RWPE1 (cell line): ENCODE results near the gene SPSB2.

Experiments
- CTCF ChIA-PET: fragments of 350-600 bp; sonication (Branson Sonifier 250); formaldehyde crosslinking; extraction: SDS; loops from one replicate; lab custom pipeline; 2021; lab: Yijun Ruan, JAX
- POLR2A ChIA-PET: fragments of 400-600 bp; formaldehyde crosslinking; extraction: SDS; loops from one replicate; lab custom pipeline; 2020; ENCODE audit warnings: antibody characterized with exemption; ENCODE audit not compliant: low non-redundant PET; lab: Yijun Ruan, JAX
- DNase-seq: peaks from one replicate; pipeline ENCODE4 v3.0.0; 2012; ENCODE audit warnings: low spot score
- H3K27ac ChIP-seq: fragments of 450-650 bp; 2 replicates; pipeline ENCODE4 v1.5.1; 2017
- TF ChIP-seq, protein P1 (sequence below): fragments of 450-650 bp; conservative IDR thresholded peaks from 2 replicates; pipeline ENCODE4 v1.5.1; 2017; ENCODE audit warnings: low read depth, mild to moderate bottlenecking

Gene SPSB2

DNA sequence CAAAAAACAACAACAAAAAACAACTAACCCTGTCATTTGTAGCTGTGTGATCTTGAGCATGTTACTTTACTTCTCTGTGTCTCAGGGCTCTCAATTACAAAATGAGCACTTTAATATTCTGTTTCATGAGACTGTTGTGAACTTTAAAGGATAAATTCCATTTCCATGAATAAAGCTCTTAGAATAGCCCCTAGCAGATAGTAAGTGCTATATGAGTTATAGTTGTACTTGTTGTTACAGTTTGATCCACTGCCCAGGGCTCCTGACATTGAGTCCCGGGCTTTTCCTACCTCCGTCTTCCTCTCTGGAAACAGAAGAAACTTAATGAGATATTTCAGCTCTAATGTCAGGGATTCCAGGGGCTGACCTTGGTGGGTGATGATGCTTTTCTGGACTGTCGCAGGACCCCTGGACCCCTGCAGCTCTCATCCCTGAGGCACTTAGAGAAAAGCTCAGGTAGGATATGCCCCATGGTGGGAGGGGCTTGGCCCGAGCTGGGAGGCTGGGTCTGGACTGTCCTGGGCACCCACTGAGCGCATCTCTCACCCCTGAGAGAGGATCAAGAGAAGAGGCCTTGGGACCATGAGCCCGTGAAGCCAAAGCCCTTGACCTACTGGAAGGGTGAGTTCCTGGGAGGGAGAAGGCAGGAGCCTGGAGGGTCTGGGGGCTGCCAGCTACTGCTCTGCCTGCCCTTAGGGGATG lies 39.8 kb downstream of the SPSB2 start:
- ChIA-PET POLR2A (interaction anchor here (0.7 kb wide), 2 partner anchors 80 to 109 kb away, joined by 3 read pairs; partner anchors contain the start of gene MLF2), CTCF (no interaction called here)
- H3K27ac ChIP-seq: no peak overlapping the region
- no peak for DNase-seq
- TF ChIP-seq, protein P1, sequence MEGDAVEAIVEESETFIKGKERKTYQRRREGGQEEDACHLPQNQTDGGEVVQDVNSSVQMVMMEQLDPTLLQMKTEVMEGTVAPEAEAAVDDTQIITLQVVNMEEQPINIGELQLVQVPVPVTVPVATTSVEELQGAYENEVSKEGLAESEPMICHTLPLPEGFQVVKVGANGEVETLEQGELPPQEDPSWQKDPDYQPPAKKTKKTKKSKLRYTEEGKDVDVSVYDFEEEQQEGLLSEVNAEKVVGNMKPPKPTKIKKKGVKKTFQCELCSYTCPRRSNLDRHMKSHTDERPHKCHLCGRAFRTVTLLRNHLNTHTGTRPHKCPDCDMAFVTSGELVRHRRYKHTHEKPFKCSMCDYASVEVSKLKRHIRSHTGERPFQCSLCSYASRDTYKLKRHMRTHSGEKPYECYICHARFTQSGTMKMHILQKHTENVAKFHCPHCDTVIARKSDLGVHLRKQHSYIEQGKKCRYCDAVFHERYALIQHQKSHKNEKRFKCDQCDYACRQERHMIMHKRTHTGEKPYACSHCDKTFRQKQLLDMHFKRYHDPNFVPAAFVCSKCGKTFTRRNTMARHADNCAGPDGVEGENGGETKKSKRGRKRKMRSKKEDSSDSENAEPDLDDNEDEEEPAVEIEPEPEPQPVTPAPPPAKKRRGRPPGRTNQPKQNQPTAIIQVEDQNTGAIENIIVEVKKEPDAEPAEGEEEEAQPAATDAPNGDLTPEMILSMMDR: no peak

GRCh38 chr12:6832125-6832524 lies 41.0 kb downstream of the SPSB2 start:
- TF ChIP-seq, protein P1: no peak
- DNase-seq: no peak
- ChIA-PET CTCF (interaction anchor here (1.3 kb wide), 1 partner anchor 79 kb away, joined by 4 read pairs; the partner anchor contains the start of gene MLF2), POLR2A (no interaction called here)
- H3K27ac ChIP-seq: no peak overlapping the region

- POLR2A ChIA-PET: no interaction called here
- no peak for DNase-seq
- TF ChIP-seq, protein P1: no peak
- H3K27ac ChIP-seq: peak overlapping the region; percentile 13; the same call in 1 of the 2 replicates
- CTCF ChIA-PET: interaction anchor here (1.3 kb wide), 1 partner anchor 79 kb away, joined by 4 read pairs; the partner anchor contains the start of gene MLF2
These were observed 41.6 kb downstream of the SPSB2 start for GRCh38 chr12:6831450-6831995.

DNA sequence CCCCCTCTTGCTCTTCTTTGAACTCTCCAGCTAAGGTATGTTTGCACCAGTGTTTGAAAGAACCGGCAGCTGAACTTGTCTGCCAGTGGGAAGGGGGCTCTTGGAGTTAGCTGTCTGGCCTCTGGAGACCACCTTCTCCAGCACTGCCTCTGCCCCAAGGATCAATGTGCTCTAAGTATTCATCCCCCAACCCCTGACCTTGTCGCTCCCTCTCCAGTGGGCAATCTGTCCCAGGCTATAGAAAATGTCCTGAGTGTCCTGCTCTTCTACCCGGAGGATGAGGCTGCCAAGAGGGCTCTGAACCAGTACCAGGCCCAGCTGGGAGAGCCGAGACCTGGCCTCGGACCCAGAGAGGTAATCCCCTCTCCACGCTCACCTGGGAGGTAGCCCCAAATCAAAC lies 42.1 kb downstream of the SPSB2 start:
- ChIA-PET POLR2A (no interaction called here), CTCF (interaction anchor here (1.2 kb wide), 1 partner anchor 16 kb away, joined by 3 read pairs; no protein-coding TSS in a partner anchor)
- TF ChIP-seq, protein P1: no peak
- H3K27ac ChIP-seq: no peak overlapping the region; the same call in 1 of the 2 replicates
- no peak for DNase-seq

DNA sequence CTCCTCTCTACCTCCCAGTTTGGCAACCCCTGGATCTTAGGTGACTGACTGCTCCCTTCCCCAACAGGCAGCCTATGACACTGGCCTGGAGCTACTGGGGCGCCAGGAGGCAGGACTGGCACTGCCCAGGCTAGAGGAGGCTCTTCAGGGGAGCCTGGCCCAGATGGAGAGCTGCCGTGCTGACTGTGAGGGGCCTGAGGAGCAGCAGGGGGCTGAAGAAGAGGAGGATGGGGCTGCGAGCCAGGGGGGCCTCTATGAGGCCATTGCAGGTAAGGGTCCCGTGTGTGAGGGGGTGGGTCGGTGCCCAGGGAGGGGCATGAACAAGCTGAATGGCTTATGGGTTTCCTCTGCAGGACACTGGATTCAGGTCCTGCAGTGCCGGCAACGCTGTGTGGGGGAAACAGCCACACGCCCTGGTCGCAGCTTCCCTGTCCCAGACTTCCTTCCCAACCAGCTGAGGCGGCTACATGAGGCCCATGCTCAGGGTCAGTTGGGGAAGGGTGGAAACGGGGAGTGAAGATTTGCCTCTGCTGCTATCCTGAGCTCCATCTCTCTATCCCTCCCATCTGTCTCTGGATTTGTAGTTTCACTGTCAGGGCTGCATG lies 42.7 kb downstream of the SPSB2 start:
- H3K27ac ChIP-seq: peak overlapping the region; percentile 78; the same call in 1 of the 2 replicates
- no peak for DNase-seq
- ChIA-PET CTCF (interaction anchor here (0.8 to 1.4 kb wide), 3 partner anchors 16 to 58 kb away, joined by 3 to 4 read pairs (median 3); partner anchors contain the start of gene LAG3), POLR2A (no interaction called here)
- TF ChIP-seq, protein P1: no peak

DNA sequence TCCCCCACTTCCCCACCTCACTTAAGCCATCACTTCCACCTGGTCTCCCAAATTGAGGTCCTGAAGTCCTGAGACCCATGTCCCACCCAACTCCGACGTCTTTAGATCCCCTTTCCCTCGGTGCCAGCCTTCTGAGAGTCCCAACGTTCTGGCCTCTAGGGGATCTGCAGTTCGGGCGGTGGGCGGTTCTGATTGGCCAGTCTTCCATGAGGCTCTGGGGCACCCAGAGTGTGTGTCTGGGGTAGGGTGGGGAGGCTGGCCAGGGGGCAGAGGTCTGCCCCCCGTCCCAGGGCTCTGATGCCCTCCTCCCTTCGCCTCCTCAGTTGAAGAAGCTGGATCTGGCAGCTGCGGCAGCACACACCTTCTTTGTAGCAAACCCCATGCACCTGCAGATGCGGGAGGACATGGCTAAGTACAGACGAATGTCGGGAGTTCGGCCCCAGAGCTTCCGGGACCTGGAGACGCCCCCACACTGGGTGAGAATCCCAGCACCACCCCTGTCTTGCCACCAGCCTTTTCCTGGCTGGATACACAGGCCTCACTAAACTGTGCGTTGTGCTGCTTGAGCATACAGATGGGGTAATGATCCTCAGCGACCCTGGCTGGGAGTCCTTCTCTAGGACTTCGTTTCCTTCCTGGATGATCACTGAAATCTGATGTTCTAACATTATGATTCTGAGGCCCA lies 43.4 kb downstream of the SPSB2 start:
- TF ChIP-seq, protein P1: no peak
- H3K27ac ChIP-seq: peak overlapping the region; percentile 78
- ChIA-PET CTCF (interaction anchor here (0.8 to 1.4 kb wide), 4 partner anchors 17 to 58 kb away, joined by 3 to 4 read pairs (median 3); partner anchors contain the start of gene LAG3), POLR2A (no interaction called here)
- DNase-seq: no peak
